Stimulated activated naive CD8-positive, alpha-beta T cell treated with anti-CD3 and anti-CD28 coated beads, Interleukin-15, amount 100 ng/mL, for 72 hours (primary cell): Measurements from ENCODE around the gene SLC20A1.
"Not testable (repeated sequence)": the region's sequence is repeated elsewhere in the genome, so short reads cannot be mapped to it uniquely, and the experiment has no call there.

Experiments
- ATAC-seq: fragments of 150-1000 bp; cut with Tn5 transposase; 2 replicates; pipeline ENCODE4 v1.10.0; 2021; ENCODE audit warnings: mild to moderate bottlenecking, moderate library complexity
- DNase-seq, 2 donors: peaks; one replicate each; pipeline ENCODE4 v3.0.0; 2021 to 2022
- H3K27ac Mint-ChIP-seq, 2 donors: one replicate each; pipeline ENCODE4 v1.8.0; 2022; ENCODE audit warnings: mild to moderate bottlenecking in 2 of 2, mixed read lengths in 2 of 2, moderate library complexity in 2 of 2
- H3K27me3 Mint-ChIP-seq: one replicate; pipeline ENCODE4 v1.8.0; 2022; ENCODE audit warnings: mixed read lengths
- H3K4me1 Mint-ChIP-seq: one replicate; pipeline ENCODE4 v1.8.0; 2022; ENCODE audit warnings: mild to moderate bottlenecking, mixed read lengths
- H3K4me3 Mint-ChIP-seq, 2 donors: one replicate each; pipeline ENCODE4 v1.8.0; 2022; ENCODE audit warnings: mild to moderate bottlenecking in 2 of 2, mixed read lengths in 2 of 2, moderate library complexity in 1 of 2
- H3K9me3 Mint-ChIP-seq, 2 donors: one replicate each; pipeline ENCODE4 v1.8.0; 2022; ENCODE audit warnings: mixed read lengths in 2 of 2

SLC20A1 gene

GRCh38 chr2:112615798-112616197 lies 29.9 kb upstream of the SLC20A1 start:
- not testable (repeated sequence) for H3K4me3 Mint-ChIP-seq, H3K27ac Mint-ChIP-seq, ATAC-seq, H3K4me1 Mint-ChIP-seq, H3K9me3 Mint-ChIP-seq, DNase-seq, H3K27me3 Mint-ChIP-seq

GRCh38 chr2:112618383-112618782 lies 27.4 kb upstream of the SLC20A1 start:
- no peak for ATAC-seq
- no peak for DNase-seq
- Mint-ChIP-seq H3K4me3 (no peak overlapping the region), H3K27me3 (no peaks in the 10 kb centered on the region), H3K27ac (no peak overlapping the region), H3K4me1 (no peaks in the 10 kb centered on the region), H3K9me3 (no peaks in the 10 kb centered on the region)

- DNase-seq: no peak
- H3K27me3 Mint-ChIP-seq: no peaks in the 10 kb centered on the region
- H3K9me3 Mint-ChIP-seq: no peaks in the 10 kb centered on the region
- H3K4me1 Mint-ChIP-seq: peaks cover 25% of the 10 kb centered on the region
- ATAC-seq: no peak
- peak overlapping the region in 1 of 2 donors; percentile 27 for H3K27ac Mint-ChIP-seq
- H3K4me3 Mint-ChIP-seq: no peak overlapping the region
Observed at GRCh38 chr2:112621790-112622527, 23.8 kb upstream of the SLC20A1 start.

DNA sequence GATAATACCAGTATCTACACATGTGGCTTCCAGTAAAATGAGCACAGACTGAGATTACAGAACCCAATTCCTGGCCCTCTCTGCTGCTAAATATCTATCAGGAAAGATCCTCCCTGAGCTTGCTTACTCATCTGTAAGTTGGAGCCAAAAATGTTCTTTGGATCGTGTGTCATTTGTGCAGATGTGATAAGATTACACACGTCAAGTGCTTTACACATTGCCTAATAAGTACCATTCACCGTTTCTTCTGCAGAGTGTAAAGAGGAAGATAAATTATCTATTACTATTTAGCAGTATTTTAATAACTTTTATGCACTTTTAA lies 23.2 kb upstream of the SLC20A1 start:
- no peaks in the 10 kb centered on the region for H3K9me3 Mint-ChIP-seq
- H3K4me1 Mint-ChIP-seq: peaks cover 30% of the 10 kb centered on the region
- H3K27ac Mint-ChIP-seq: no peak overlapping the region
- no peak overlapping the region for H3K4me3 Mint-ChIP-seq
- DNase-seq (no peak), ATAC-seq (no peak)
- no peaks in the 10 kb centered on the region for H3K27me3 Mint-ChIP-seq

DNA sequence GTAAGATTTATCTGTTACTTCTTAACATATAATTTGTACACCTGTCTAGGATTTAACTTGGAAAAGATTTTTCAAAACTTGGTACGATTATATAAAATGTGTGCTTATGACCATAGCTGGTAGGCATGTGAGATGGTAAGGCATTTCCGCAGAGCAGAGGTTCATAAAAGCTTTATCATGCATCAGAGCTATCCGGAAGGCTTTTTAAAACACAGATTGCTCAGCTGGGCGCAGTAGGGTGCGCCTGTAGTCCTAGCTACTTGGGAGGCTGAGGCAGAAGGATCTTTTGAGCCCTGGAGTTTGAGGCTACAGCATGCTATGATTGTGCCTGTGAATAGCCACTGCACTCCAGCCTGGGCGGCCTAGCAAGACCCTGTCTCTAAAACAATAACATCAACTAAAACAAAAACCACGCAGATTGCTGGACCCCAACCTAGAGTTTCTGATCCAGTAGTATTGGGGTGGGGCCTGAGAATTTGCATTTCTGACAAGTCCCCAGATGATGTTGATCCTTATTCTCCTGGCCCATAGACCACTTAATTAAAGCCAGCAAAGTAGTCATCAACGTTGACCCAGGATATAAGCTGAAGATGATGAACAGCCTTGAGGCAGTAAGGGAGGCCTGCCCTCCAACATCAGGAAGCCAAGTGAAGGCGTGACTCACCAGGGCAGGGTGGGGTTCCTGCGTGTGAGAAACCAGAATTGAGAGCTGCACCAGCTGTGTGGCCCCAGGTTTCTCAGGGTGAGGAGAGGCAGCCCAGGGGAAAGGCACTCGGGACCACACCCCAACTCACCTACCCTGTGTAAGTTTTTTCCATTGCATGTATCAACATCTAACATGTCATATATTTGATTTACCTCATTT lies 21.6 kb upstream of the SLC20A1 start:
- H3K27ac Mint-ChIP-seq: peak overlapping the region in 1 of 2 donors; percentile 76
- H3K27me3 Mint-ChIP-seq: peaks cover under 1% of the 10 kb centered on the region
- no peak overlapping the region for H3K4me3 Mint-ChIP-seq
- peaks cover 37% of the 10 kb centered on the region for H3K4me1 Mint-ChIP-seq
- ATAC-seq: peak; percentile 92
- H3K9me3 Mint-ChIP-seq: no peaks in the 10 kb centered on the region
- peak; percentile 55 to 73 for DNase-seq

GRCh38 chr2:112625474-112626114 lies 20.1 kb upstream of the SLC20A1 start:
- Mint-ChIP-seq H3K27ac (no peak overlapping the region), H3K27me3 (peaks cover 9% of the 10 kb centered on the region), H3K4me3 (no peak overlapping the region), H3K9me3 (no peaks in the 10 kb centered on the region), H3K4me1 (peaks cover 52% of the 10 kb centered on the region)
- DNase-seq (no peak), ATAC-seq (no peak)

GRCh38 chr2:112626604-112627059 lies 19.1 kb upstream of the SLC20A1 start:
- peaks cover 62% of the 10 kb centered on the region for H3K4me1 Mint-ChIP-seq
- ATAC-seq (peak; percentile 69), DNase-seq (peak; percentile 64 to 73)
- peaks cover 9% of the 10 kb centered on the region for H3K27me3 Mint-ChIP-seq
- H3K27ac Mint-ChIP-seq: peak overlapping the region; percentile 48 to 80
- peak overlapping the region; percentile 62 to 72 for H3K4me3 Mint-ChIP-seq
- no peaks in the 10 kb centered on the region for H3K9me3 Mint-ChIP-seq

DNA sequence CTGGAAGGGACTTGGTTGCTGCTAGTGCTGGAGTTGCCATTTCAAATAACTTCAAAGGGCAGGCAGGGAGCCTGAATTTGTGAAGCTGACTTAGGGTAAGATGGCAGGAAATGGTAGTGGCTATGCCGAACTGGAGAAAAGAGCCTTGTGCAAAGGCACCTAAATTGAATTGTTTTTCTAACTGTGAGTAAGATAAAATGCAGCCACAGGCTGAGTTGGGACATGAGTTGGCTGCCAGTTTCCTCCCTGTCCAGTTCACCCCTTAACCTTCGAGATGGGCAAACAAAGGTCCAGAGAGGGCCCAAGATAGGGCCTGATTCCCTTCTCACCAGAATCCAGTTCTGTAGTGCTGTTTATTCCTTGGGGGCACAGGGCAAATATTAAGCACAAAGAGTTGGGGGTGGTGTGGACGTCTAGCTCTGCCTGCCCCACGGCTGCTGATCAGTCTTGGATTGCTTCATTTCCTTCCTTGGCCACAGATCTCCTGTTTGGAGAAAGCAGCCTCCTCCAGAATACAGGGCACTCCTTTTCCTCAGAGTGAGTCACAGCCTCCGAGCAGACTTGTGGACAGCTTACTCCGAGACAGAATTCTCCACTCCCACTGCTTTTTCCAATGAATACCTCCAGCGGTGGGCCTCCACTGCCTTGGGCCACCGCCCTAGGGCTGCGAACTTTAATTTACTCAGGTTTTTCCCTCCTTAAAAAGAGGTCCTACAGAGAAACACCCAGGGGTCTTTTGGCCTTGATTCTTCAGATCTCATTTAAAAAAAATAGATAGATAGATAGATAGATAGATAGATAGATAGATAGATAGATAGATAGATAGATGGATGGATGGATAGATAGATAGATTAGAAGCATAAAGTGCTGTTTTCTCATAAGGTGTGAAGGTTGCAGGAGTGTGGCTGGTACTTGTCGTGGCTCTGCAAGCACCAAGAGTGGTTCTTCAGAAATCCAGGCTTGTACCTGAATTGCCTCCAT lies 18.4 kb upstream of the SLC20A1 start:
- Mint-ChIP-seq H3K27me3 (peaks cover 9% of the 10 kb centered on the region), H3K27ac (peak overlapping the region; percentile 15 to 80), H3K4me3 (peak overlapping the region; percentile 62 to 72), H3K9me3 (no peaks in the 10 kb centered on the region), H3K4me1 (peaks cover 69% of the 10 kb centered on the region)
- ATAC-seq (peak; percentile 24), DNase-seq (no peak)

GRCh38 chr2:112629224-112629623 lies 16.5 kb upstream of the SLC20A1 start:
- Mint-ChIP-seq H3K4me3 (no peak overlapping the region), H3K4me1 (peaks cover 79% of the 10 kb centered on the region), H3K27ac (no peak overlapping the region), H3K27me3 (peaks cover 9% of the 10 kb centered on the region), H3K9me3 (no peaks in the 10 kb centered on the region)
- DNase-seq (no peak), ATAC-seq (no peak)

DNA sequence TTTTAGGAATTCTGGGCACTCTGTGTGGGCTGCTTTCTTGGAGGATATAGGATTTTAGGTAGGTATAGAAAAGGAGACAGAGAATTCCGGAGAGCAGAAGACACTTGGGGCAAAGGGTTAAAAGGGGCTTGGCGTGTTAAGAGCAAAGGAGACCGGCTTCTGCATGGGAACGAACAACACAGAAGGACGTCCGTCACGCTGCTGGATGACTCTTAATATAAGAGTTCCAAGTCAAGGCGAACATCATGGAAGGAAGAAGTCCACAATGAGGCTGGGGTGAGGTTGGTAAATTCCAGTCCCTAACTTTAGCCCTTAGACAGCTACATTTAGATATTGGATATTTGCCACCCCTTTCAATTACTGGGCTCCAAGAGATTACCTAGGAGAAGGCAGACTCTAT lies 15.9 kb upstream of the SLC20A1 start:
- DNase-seq: no peak
- Mint-ChIP-seq H3K27me3 (peaks cover 9% of the 10 kb centered on the region), H3K27ac (no peak overlapping the region), H3K4me1 (peaks cover 79% of the 10 kb centered on the region), H3K4me3 (peak overlapping the region in 1 of 2 donors; percentile 0), H3K9me3 (no peaks in the 10 kb centered on the region)
- no peak for ATAC-seq

DNA sequence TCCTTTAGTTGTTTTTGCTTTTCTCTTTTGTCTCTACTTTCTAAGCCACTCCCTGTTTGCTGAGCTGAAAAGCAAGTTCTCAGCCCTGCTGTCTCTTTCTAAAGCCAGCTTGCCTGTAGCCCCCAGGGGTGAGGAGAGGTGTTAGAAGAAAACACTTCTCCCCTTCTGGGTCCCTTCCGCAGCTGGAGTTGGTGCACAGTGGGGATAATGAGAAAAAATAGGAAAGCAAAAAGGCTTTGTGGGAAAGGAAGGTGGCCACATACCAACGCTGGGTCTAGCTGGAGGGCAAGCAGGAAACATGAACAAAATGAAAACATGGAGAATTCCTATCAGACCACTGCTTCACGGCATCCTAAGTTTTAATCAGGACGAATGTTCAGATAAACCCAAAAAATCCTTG lies 15.5 kb upstream of the SLC20A1 start:
- Mint-ChIP-seq H3K4me1 (peaks cover 80% of the 10 kb centered on the region), H3K27ac (no peak overlapping the region), H3K4me3 (peak overlapping the region; percentile 76 to 85), H3K27me3 (peaks cover 14% of the 10 kb centered on the region), H3K9me3 (no peaks in the 10 kb centered on the region)
- ATAC-seq (no peak), DNase-seq (no peak)

DNA sequence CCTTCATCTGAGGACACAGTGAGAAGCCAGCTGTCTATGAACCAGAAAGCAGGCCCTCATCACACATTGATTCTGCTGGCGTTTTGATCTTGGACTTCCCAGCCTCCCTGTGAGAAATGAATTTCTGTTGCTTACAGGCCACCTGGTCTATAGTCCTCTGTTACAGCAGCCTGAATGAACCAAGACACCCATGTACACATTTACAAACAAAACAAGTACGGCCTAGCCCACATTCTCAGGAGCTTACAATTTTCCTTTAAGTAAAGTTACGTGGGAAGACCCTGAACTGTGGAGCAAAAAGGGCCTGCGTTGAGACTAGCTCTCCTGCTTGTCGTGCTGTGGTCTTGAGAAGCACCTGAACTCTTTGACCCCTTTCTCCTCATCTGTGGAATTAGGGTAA lies 12.0 kb upstream of the SLC20A1 start:
- H3K27ac Mint-ChIP-seq: peak overlapping the region in 1 of 2 donors; percentile 74
- H3K9me3 Mint-ChIP-seq: no peaks in the 10 kb centered on the region
- ATAC-seq: no peak
- peaks cover 78% of the 10 kb centered on the region for H3K4me1 Mint-ChIP-seq
- peaks cover 25% of the 10 kb centered on the region for H3K27me3 Mint-ChIP-seq
- no peak for DNase-seq
- peak overlapping the region in 1 of 2 donors; percentile 19 for H3K4me3 Mint-ChIP-seq

GRCh38 chr2:112634153-112634873 lies 11.4 kb upstream of the SLC20A1 start:
- Mint-ChIP-seq H3K27me3 (peaks cover 24% of the 10 kb centered on the region), H3K4me1 (peaks cover 75% of the 10 kb centered on the region)

DNA sequence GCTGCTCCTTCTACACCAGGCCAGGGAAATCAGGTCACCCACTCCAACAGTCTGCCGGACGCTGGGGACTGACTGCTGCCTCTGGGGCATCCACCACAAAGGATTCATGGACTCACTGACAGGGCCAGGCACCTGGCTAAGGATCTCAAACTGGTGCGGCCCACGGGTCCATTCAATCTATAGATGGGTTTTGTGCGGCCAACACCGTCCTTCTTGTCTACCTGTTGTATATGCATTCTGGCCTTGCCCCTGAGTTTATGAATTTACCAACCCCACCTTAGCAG lies 10.9 kb upstream of the SLC20A1 start:
- H3K27ac Mint-ChIP-seq: no peak overlapping the region
- peak overlapping the region in 1 of 2 donors; percentile 19 for H3K4me3 Mint-ChIP-seq
- no peak for DNase-seq
- no peak for ATAC-seq
- H3K9me3 Mint-ChIP-seq: no peaks in the 10 kb centered on the region
- H3K4me1 Mint-ChIP-seq: peaks cover 71% of the 10 kb centered on the region
- peaks cover 19% of the 10 kb centered on the region for H3K27me3 Mint-ChIP-seq

More at GRCh38 chr2:112634153-112634873, 11.4 kb upstream of the SLC20A1 start:
- DNase-seq: no peak
- peak overlapping the region in 1 of 2 donors; percentile 74 for H3K27ac Mint-ChIP-seq
- H3K4me3 Mint-ChIP-seq: peak overlapping the region in 1 of 2 donors; percentile 19
- no peak for ATAC-seq
- no peaks in the 10 kb centered on the region for H3K9me3 Mint-ChIP-seq
